K562 (cell line): Measurements from ENCODE around the gene CDH2. TPM values are rescaled to one million over a fixed set of nuclear protein-coding genes. Genes with fewer than 3 reads are reported as not detected.

Experiments used
- ATAC-seq: fragments of 200-7000 bp; cut with Tn5 transposase; 3 replicates; pipeline ENCODE4 v1.9.1; 2020; ENCODE audit warnings: moderate library complexity
- BruUV-seq: library from RNA; stranded (reverse); fragments of 400-500 nt; replicated peaks from 2 replicates; lab custom pipeline; 2021; lab: Mats Ljungman, UMichigan
- CTCF ChIA-PET: fragments of 300-600 bp; formaldehyde crosslinking; extraction: SDS; loops from one replicate; lab custom pipeline; 2021; ENCODE audit warnings: low intra/inter-chr PET ratio; lab: Yijun Ruan, JAX
- POLR2A ChIA-PET: fragments of 300-600, 350-650 bp; sonication (Branson Sonifier 250); formaldehyde crosslinking; extraction: SDS; loops from one replicate; lab custom pipeline; 2021; ENCODE audit warnings: antibody characterized with exemption, inconsistent platforms; lab: Yijun Ruan, JAX
- DNase-seq, 4 experiments: peaks; one replicate each; pipeline versions ENCODE4 v3.0.0 to v3.0.0-alpha.2; 2011 to 2018; ENCODE audit warnings: low spot score in 3 of 4, mixed read lengths in 3 of 4; ENCODE audit errors: extremely low read depth in 1 of 4
- FAIRE-seq: peaks from 2 replicates; lab custom pipeline; 2011; peaks lifted over from hg19 to GRCh38; lab: Jason Lieb, UNC
- H2AFZ ChIP-seq: 2 replicates; pipeline ENCODE4 v1.6.0; 2011; ENCODE audit warnings: low read depth, low read length, control low read depth, inconsistent platforms
- H3K27ac ChIP-seq: fragments of 200-600 bp; 3 replicates; pipeline ENCODE4 v1.8.0; 2011; ENCODE audit warnings: low read depth, mild to moderate bottlenecking, control low read depth, inconsistent platforms, low read length, moderate library complexity, mixed read lengths; ENCODE audit errors: extremely low read depth
- H3K27me3 ChIP-seq, 2 experiments: fragments of 300-600 bp in 1 of 2; 2 replicates in 1 of 2; 3 replicates in 1 of 2; pipeline versions ENCODE4 v1.6.0 to v1.8.0; 2011; ENCODE audit warnings: inconsistent platforms in 2 of 2, low read length in 2 of 2, mild to moderate bottlenecking in 1 of 2, mixed read lengths in 1 of 2, moderate library complexity in 1 of 2; ENCODE audit not compliant: control insufficient read depth in 2 of 2, insufficient read depth in 2 of 2
- H3K36me3 ChIP-seq: fragments of 300-600 bp; 3 replicates; pipeline ENCODE4 v1.8.0; 2011; ENCODE audit warnings: mild to moderate bottlenecking, low read length, inconsistent platforms; ENCODE audit not compliant: control insufficient read depth, insufficient read depth
- H3K4me1 ChIP-seq, 2 experiments: fragments of 200-600 bp in 1 of 2; replicated peaks in 1 of 2; 2 replicates in 1 of 2; 3 replicates in 1 of 2; pipeline versions ENCODE4 v1.5.1 to v1.8.0; 2011; ENCODE audit warnings: inconsistent platforms in 2 of 2, low read length in 2 of 2, mild to moderate bottlenecking in 1 of 2, mixed read lengths in 1 of 2, moderate library complexity in 1 of 2; ENCODE audit not compliant: control insufficient read depth in 2 of 2, insufficient read depth in 2 of 2
- H3K4me2 ChIP-seq: 2 replicates; pipeline ENCODE4 v1.6.1; 2011; ENCODE audit warnings: low read length, control low read depth, inconsistent platforms, mixed read lengths; ENCODE audit not compliant: insufficient read depth
- H3K4me3 ChIP-seq: fragments of 200-600 bp; sonication (generic), shearing (Covaris generic); 2 replicates; pipeline ENCODE4 v1.5.1; 2016; ENCODE audit warnings: control low read depth, inconsistent platforms
- H3K79me2 ChIP-seq: fragments of 200-600 bp; 3 replicates; pipeline ENCODE4 v1.8.0; 2011; ENCODE audit warnings: low read length, inconsistent platforms; ENCODE audit not compliant: control insufficient read depth, insufficient read depth
- H3K9ac ChIP-seq, 2 experiments: 2 replicates each; pipeline versions ENCODE4 v1.6.0 to v1.6.1; 2011; ENCODE audit warnings: low read depth in 2 of 2, low read length in 2 of 2, control low read depth in 1 of 2, inconsistent platforms in 1 of 2, mild to moderate bottlenecking in 1 of 2, mixed read lengths in 1 of 2; ENCODE audit not compliant: insufficient read depth in 1 of 2
- H3K9me1 ChIP-seq: one replicate; pipeline ENCODE4 v1.6.0; 2011; ENCODE audit warnings: inconsistent platforms, mild to moderate bottlenecking, low read length, moderate library complexity; ENCODE audit not compliant: control insufficient read depth, insufficient read depth
- H3K9me3 ChIP-seq: replicated peaks from 2 replicates; pipeline ENCODE4 v1.5.1; 2011; ENCODE audit warnings: low read depth, low read length, inconsistent platforms; ENCODE audit not compliant: control insufficient read depth, insufficient read depth
- H4K20me1 ChIP-seq: replicated peaks from 2 replicates; pipeline ENCODE4 v1.6.1; 2011; ENCODE audit warnings: low read length, inconsistent platforms, mixed read lengths; ENCODE audit not compliant: control insufficient read depth, insufficient read depth
- CCAR2 ChIP-seq: fragments of 200-400 bp; formaldehyde crosslinking; IDR thresholded peaks from 2 replicates; pipeline ENCODE4 v1.6.1; 2017; ENCODE audit warnings: mild to moderate bottlenecking, low read depth, low read length
- CTBP1 ChIP-seq: fragments of 450-650 bp; IDR thresholded peaks from 2 replicates; pipeline ENCODE4 v1.6.1; 2016; ENCODE audit warnings: borderline replicate concordance
- FOSL1 ChIP-seq: fragments of 200-800 bp; sonication (Bioruptor generic); conservative IDR thresholded peaks from 2 replicates; pipeline ENCODE4 v1.6.1; 2016; ENCODE audit warnings: missing genetic modification characterization, missing compliant biosample characterization
- LCOR ChIP-seq: sonication (generic); formaldehyde crosslinking; IDR thresholded peaks from 2 replicates; pipeline ENCODE4 v1.8.0; 2022; ENCODE audit warnings: mild to moderate bottlenecking, missing genetic modification reagents
- POLR2B ChIP-seq: fragments of 450-650 bp; IDR thresholded peaks from 2 replicates; pipeline ENCODE4 v1.6.1; 2018; ENCODE audit warnings: low read depth; ENCODE audit not compliant: partially characterized antibody
- ZNF121 ChIP-seq: sonication (generic); formaldehyde crosslinking; conservative IDR thresholded peaks from 2 replicates; pipeline ENCODE4 v1.8.0; 2022; ENCODE audit warnings: missing genetic modification reagents
- ZNF253 ChIP-seq: fragments of 250-450 bp; sonication (Bioruptor Pico); conservative IDR thresholded peaks from 2 replicates; pipeline ENCODE4 v1.6.1; 2021; ENCODE audit warnings: mild to moderate bottlenecking
- ZNF431 ChIP-seq: sonication (generic); formaldehyde crosslinking; IDR thresholded peaks from 2 replicates; pipeline ENCODE4 v1.8.0; 2022; ENCODE audit warnings: mild to moderate bottlenecking, missing genetic modification reagents
- ZNF766 ChIP-seq: fragments of 200-800 bp; sonication (Bioruptor generic); conservative IDR thresholded peaks from 2 replicates; pipeline ENCODE4 v1.6.1; 2016; ENCODE audit warnings: missing genetic modification characterization, missing compliant biosample characterization
- ZNF77 ChIP-seq: fragments of 250-450 bp; sonication (Bioruptor Pico); IDR thresholded peaks from 2 replicates; pipeline ENCODE4 v1.5.0; 2020
- WGBS: fragments of 100-300 bp; shearing (Covaris generic); methylation state at CpG from one replicate; pipeline ENCODE4 v1.1.6; 2016; ENCODE audit warnings: low coverage, mixed read lengths; ENCODE audit not compliant: insufficient coverage; ENCODE audit errors: missing lambda C conversion rate; 5-methylcytosine and 5-hydroxymethylcytosine counted together
- in situ Hi-C: fragments of 300-500 bp; cut with MboI; formaldehyde crosslinking; loops from 4 replicates; pipeline ENCODE4 v1.15.0; 2018; ENCODE audit warnings: inconsistent platforms, mixed read lengths
- intact Hi-C: fragments of 100-400 bp; cut with micrococcal nuclease; formaldehyde crosslinking; loops from 2 replicates; pipeline ENCODE4 v1.14.2; 2022
- polyA plus RNA-seq, 8 experiments: library from polyadenylated mRNA; depleted of rRNA in 4 of 8; stranded (reverse) in 5 of 8; unstranded in 3 of 8; fragments of >200 nt; fragmentation: Nextera tagmentation in 2 of 8; fragmentation: Illumina TruSeq in 1 of 8; extraction: Ambion mirVana in 2 of 8; extraction: Trizol in 1 of 8; gene quantifications; 2 replicates each; pipeline versions ENCODE4 v1.2.1 to v1.2.3, GENCODE V29; 2011 to 2014; ENCODE audit warnings: inconsistent platforms in 1 of 8, missing spikeins in 1 of 8
- total RNA-seq, 7 experiments: library from RNA; depleted of rRNA in 6 of 7; stranded (reverse); fragments of >200 nt in 6 of 7; fragmentation: Illumina TruSeq in 2 of 7; extraction: Trizol in 2 of 7; gene quantifications; 2 replicates each; pipeline versions ENCODE4 v1.2.1 to v1.2.3, GENCODE V29; 2011 to 2021; ENCODE audit warnings: low replicate concordance in 1 of 7
- TF ChIP-seq, protein P1 (sequence below): sonication (generic); formaldehyde crosslinking; IDR thresholded peaks from 2 replicates; pipeline ENCODE4 v1.5.0; 2020; ENCODE audit warnings: missing genetic modification reagents
- TF ChIP-seq, protein P2 (sequence below), 2 experiments: IDR thresholded peaks in 1 of 2; conservative IDR thresholded peaks in 1 of 2; 2 replicates each; pipeline ENCODE4 v1.6.1; 2016; ENCODE audit warnings: low read depth in 2 of 2, mild to moderate bottlenecking in 1 of 2, missing compliant biosample characterization in 1 of 2, missing genetic modification characterization in 1 of 2, moderate library complexity in 1 of 2

Gene CDH2
- total and polyA plus RNA-seq, 9 of the 15 experiments (the other 6 are each of a cell fraction or from before 2014, with no cell fraction given) = 0.04 TPM; not detected in 8

DNA sequence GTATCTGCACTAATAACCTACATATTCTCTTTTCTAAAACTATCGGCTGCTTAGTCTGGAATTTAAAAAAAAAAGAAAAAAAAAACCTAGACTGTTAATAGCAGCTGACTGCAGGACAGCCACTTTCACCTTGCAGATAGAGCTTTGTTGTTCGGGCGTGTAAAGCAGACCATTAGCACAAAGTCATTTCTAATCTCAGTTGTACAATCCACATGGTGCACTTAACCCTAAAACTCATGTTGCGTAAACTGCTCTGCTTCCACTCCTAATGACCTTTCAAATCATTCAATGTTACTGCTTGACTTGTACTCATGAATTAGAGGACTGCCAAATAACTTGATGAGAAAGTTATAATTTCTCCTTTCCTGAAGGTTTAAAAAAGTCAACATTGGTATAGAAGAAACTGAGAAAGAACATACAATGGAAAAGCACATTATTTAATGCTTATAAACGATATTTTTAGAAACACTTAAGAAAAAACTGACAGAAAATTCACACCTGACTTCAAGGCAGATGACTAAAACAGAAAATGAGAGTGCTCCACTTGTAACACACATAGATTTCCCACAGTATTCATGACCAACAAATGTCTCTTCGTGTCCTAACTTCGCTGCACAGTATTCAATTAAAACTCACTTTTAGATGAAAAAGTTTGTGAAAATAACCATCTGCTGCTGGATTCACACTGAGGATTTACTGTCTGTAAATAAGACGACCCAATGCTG, 2.6 kb downstream of the CDH2 start:
- no peaks in the 10 kb centered on the region for H4K20me1 ChIP-seq
- ChIA-PET POLR2A (no interaction called here), CTCF (no interaction called here)
- TF ChIP-seq, protein P1, sequence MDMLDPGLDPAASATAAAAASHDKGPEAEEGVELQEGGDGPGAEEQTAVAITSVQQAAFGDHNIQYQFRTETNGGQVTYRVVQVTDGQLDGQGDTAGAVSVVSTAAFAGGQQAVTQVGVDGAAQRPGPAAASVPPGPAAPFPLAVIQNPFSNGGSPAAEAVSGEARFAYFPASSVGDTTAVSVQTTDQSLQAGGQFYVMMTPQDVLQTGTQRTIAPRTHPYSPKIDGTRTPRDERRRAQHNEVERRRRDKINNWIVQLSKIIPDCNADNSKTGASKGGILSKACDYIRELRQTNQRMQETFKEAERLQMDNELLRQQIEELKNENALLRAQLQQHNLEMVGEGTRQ (CRISPR knock-in tag) = no peak
- TF ChIP-seq ZNF77 = no peak
- TF ChIP-seq FOSL1 (tag) = no peak
- TF ChIP-seq CCAR2 = no peak
- H3K9me1 ChIP-seq = no peaks in the 10 kb centered on the region
- H3K4me2 ChIP-seq = no peak overlapping the region
- no peaks in the 10 kb centered on the region for H3K36me3 ChIP-seq
- no peaks in the 10 kb centered on the region for H3K4me1 ChIP-seq
- no peak overlapping the region for H3K9ac ChIP-seq
- H2AFZ ChIP-seq = no peak overlapping the region
- no peak for FAIRE-seq
- H3K4me3 ChIP-seq = no peak overlapping the region
- no peaks in the 10 kb centered on the region for H3K79me2 ChIP-seq
- in situ Hi-C loops = no loop called here
- 4% methylated on average over 8 of the region's 8 CpGs for WGBS
- no peak for DNase-seq
- no peaks in the 10 kb centered on the region for H3K27me3 ChIP-seq
- H3K9me3 ChIP-seq = no peaks in the 10 kb centered on the region; the same call in 1 of the 2 replicates
- no TSS peak for BruUV-seq
- H3K27ac ChIP-seq = no peak overlapping the region
- intact Hi-C loops = no loop called here
- no peak for ATAC-seq

DNA sequence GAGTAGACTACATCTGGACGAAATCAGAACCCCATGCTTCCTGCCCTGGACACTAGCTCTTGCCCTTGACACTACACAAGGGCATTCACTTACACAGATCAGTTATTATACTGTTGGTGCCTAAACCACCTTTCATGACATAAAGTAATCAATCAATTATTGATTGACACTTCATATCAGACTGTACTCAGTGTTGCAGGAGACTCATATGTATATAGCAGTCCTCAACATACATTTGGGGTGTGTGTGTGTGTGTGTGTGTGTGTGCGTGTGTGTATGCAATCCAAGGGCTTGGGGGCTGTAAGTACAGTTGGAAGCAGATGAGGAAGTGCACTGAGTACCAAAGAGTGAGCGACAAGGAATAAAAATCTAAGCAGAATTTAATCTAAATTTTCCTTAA, 5.1 kb downstream of the CDH2 start:
- no peaks in the 10 kb centered on the region for H3K27me3 ChIP-seq
- no peak for ATAC-seq
- H3K9me1 ChIP-seq = no peaks in the 10 kb centered on the region
- H3K36me3 ChIP-seq = no peaks in the 10 kb centered on the region
- in situ Hi-C loops (no loop called here), intact Hi-C loops (no loop called here)
- no peaks in the 10 kb centered on the region for H4K20me1 ChIP-seq
- H3K79me2 ChIP-seq = no peaks in the 10 kb centered on the region
- H3K4me1 ChIP-seq = no peaks in the 10 kb centered on the region
- CTCF ChIA-PET = no interaction called here
- POLR2A ChIA-PET = no interaction called here
- no peak overlapping the region for H2AFZ ChIP-seq
- no peak overlapping the region for H3K4me2 ChIP-seq
- 0% methylated on average over 3 of the region's 3 CpGs for WGBS
- no peak for DNase-seq
- FAIRE-seq = no peak
- no TSS peak for BruUV-seq
- no peak overlapping the region for H3K27ac ChIP-seq
- no peak overlapping the region for H3K9ac ChIP-seq
- no peaks in the 10 kb centered on the region; the same call in 1 of the 2 replicates for H3K9me3 ChIP-seq
- H3K4me3 ChIP-seq = no peak overlapping the region
- TF ChIP-seq CTBP1 (no peak), LCOR (no peak), ZNF431 (CRISPR knock-in tag) (no peak), ZNF253 (CRISPR knock-in tag) (no peak), POLR2B (no peak), ZNF766 (CRISPR knock-in tag) (no peak), ZNF121 (CRISPR knock-in tag) (no peak)
- TF ChIP-seq, protein P2, sequence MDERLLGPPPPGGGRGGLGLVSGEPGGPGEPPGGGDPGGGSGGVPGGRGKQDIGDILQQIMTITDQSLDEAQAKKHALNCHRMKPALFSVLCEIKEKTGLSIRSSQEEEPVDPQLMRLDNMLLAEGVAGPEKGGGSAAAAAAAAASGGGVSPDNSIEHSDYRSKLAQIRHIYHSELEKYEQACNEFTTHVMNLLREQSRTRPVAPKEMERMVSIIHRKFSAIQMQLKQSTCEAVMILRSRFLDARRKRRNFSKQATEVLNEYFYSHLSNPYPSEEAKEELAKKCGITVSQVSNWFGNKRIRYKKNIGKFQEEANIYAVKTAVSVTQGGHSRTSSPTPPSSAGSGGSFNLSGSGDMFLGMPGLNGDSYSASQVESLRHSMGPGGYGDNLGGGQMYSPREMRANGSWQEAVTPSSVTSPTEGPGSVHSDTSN (CRISPR knock-in tag; IDR thresholded peaks at IDR 0.05; ENCODE audit: low read depth) = no peak
- TF ChIP-seq, protein P2 (tag; conservative IDR thresholded peaks at IDR 0.05; ENCODE audit: low read depth) = no peak
